Measurements from ENCODE around the gene BAG5.

BAG5 gene

GRCh38 chr14:103558071-103558882, 4.2 kb downstream of the BAG5 start:
- Mint-ChIP-seq H3K4me1 (ENCODE audit: low read depth) (peaks cover 31% of the 10 kb centered on the region), H3K27ac (no peak overlapping the region), H3K9me3 (no peaks in the 10 kb centered on the region), H3K4me3 (no peak overlapping the region), H3K36me3 (ENCODE audit: low read depth) (peaks cover 76% of the 10 kb centered on the region), H3K27me3 (no peaks in the 10 kb centered on the region)
- intact Hi-C loops (cut with micrococcal nuclease): no loop called here

GRCh38 chr14:103556946-103557758, 5.3 kb downstream of the BAG5 start:
- no peaks in the 10 kb centered on the region for H3K27me3 Mint-ChIP-seq
- peaks cover 76% of the 10 kb centered on the region for H3K36me3 Mint-ChIP-seq (ENCODE audit: low read depth)
- no peak overlapping the region for H3K4me3 Mint-ChIP-seq
- no peak overlapping the region for H3K27ac Mint-ChIP-seq
- H3K9me3 Mint-ChIP-seq: no peaks in the 10 kb centered on the region
- peaks cover 29% of the 10 kb centered on the region for H3K4me1 Mint-ChIP-seq (ENCODE audit: low read depth)
- intact Hi-C loops (cut with micrococcal nuclease): no loop called here

- Mint-ChIP-seq H3K4me1 (ENCODE audit: low read depth) (peaks cover 16% of the 10 kb centered on the region), H3K4me3 (no peak overlapping the region), H3K27me3 (no peaks in the 10 kb centered on the region), H3K36me3 (ENCODE audit: low read depth) (peaks cover 79% of the 10 kb centered on the region), H3K27ac (no peak overlapping the region), H3K9me3 (no peaks in the 10 kb centered on the region)
- intact Hi-C loops (cut with micrococcal nuclease): no loop called here
Observed at GRCh38 chr14:103555559-103556337, 6.7 kb downstream of the BAG5 start.

GRCh38 chr14:103552846-103553210, 9.6 kb downstream of the BAG5 start:
- Mint-ChIP-seq H3K4me1 (ENCODE audit: low read depth) (no peaks in the 10 kb centered on the region), H3K27ac (no peak overlapping the region), H3K27me3 (no peaks in the 10 kb centered on the region), H3K36me3 (ENCODE audit: low read depth) (peaks cover 50% of the 10 kb centered on the region), H3K9me3 (no peaks in the 10 kb centered on the region), H3K4me3 (no peak overlapping the region)
- intact Hi-C loops (cut with micrococcal nuclease): no loop called here

GRCh38 chr14:103552011-103552845, 10.2 kb downstream of the BAG5 start:
- Mint-ChIP-seq H3K9me3 (no peaks in the 10 kb centered on the region), H3K36me3 (ENCODE audit: low read depth) (peaks cover 44% of the 10 kb centered on the region), H3K27me3 (no peaks in the 10 kb centered on the region), H3K4me1 (ENCODE audit: low read depth) (no peaks in the 10 kb centered on the region), H3K27ac (no peak overlapping the region), H3K4me3 (no peak overlapping the region)
- intact Hi-C loops (cut with micrococcal nuclease): no loop called here

- no peaks in the 10 kb centered on the region for H3K4me1 Mint-ChIP-seq (ENCODE audit: low read depth)
- no peak overlapping the region for H3K4me3 Mint-ChIP-seq
- peaks cover 41% of the 10 kb centered on the region for H3K36me3 Mint-ChIP-seq (ENCODE audit: low read depth)
- H3K9me3 Mint-ChIP-seq: no peaks in the 10 kb centered on the region
- intact Hi-C loops (cut with micrococcal nuclease): no loop called here
- H3K27ac Mint-ChIP-seq: no peak overlapping the region
- no peaks in the 10 kb centered on the region for H3K27me3 Mint-ChIP-seq
Observed at GRCh38 chr14:103551338-103551762, 11.1 kb downstream of the BAG5 start.

GRCh38 chr14:103550451-103551337, 11.8 kb downstream of the BAG5 start:
- Mint-ChIP-seq H3K4me1 (ENCODE audit: low read depth) (no peaks in the 10 kb centered on the region), H3K9me3 (no peaks in the 10 kb centered on the region), H3K27ac (no peak overlapping the region), H3K4me3 (no peak overlapping the region), H3K27me3 (no peaks in the 10 kb centered on the region), H3K36me3 (ENCODE audit: low read depth) (peaks cover 37% of the 10 kb centered on the region)
- intact Hi-C loops (cut with micrococcal nuclease): no loop called here

GRCh38 chr14:103549361-103550311, 12.8 kb downstream of the BAG5 start:
- intact Hi-C loops (cut with micrococcal nuclease): no loop called here

GRCh38 chr14:103548463-103549351, 13.8 kb downstream of the BAG5 start:
- H3K4me1 Mint-ChIP-seq (ENCODE audit: low read depth): no peaks in the 10 kb centered on the region
- H3K4me3 Mint-ChIP-seq: no peak overlapping the region
- no peaks in the 10 kb centered on the region for H3K27me3 Mint-ChIP-seq
- peaks cover 24% of the 10 kb centered on the region for H3K36me3 Mint-ChIP-seq (ENCODE audit: low read depth)
- H3K27ac Mint-ChIP-seq: no peak overlapping the region
- no peaks in the 10 kb centered on the region for H3K9me3 Mint-ChIP-seq
- intact Hi-C loops (cut with micrococcal nuclease): no loop called here

More at GRCh38 chr14:103549361-103550311, 12.8 kb downstream of the BAG5 start:
- Mint-ChIP-seq H3K27ac (no peak overlapping the region), H3K36me3 (ENCODE audit: low read depth) (peaks cover 26% of the 10 kb centered on the region), H3K4me1 (ENCODE audit: low read depth) (no peaks in the 10 kb centered on the region), H3K27me3 (no peaks in the 10 kb centered on the region), H3K4me3 (no peak overlapping the region), H3K9me3 (no peaks in the 10 kb centered on the region)

GRCh38 chr14:103547941-103548462, 14.5 kb downstream of the BAG5 start:
- intact Hi-C loops (cut with micrococcal nuclease): no loop called here
- Mint-ChIP-seq H3K4me3 (no peak overlapping the region), H3K27me3 (no peaks in the 10 kb centered on the region), H3K36me3 (ENCODE audit: low read depth) (peaks cover 19% of the 10 kb centered on the region), H3K27ac (no peak overlapping the region), H3K4me1 (ENCODE audit: low read depth) (no peaks in the 10 kb centered on the region), H3K9me3 (no peaks in the 10 kb centered on the region)

GRCh38 chr14:103547455-103547940, 15.0 kb downstream of the BAG5 start:
- peaks cover 14% of the 10 kb centered on the region for H3K36me3 Mint-ChIP-seq (ENCODE audit: low read depth)
- intact Hi-C loops (cut with micrococcal nuclease): no loop called here
- no peaks in the 10 kb centered on the region for H3K9me3 Mint-ChIP-seq
- no peak overlapping the region for H3K4me3 Mint-ChIP-seq
- no peaks in the 10 kb centered on the region for H3K27me3 Mint-ChIP-seq
- no peaks in the 10 kb centered on the region for H3K4me1 Mint-ChIP-seq (ENCODE audit: low read depth)
- H3K27ac Mint-ChIP-seq: no peak overlapping the region

All from dendritic cell treated with granulocyte-macrophage colony-stimulating factor and Interleukin-4, amounts not matched to agents 40 ng/mL and 50 ng/mL, for 4 days (primary cell).